GM15510 (cell line): ENCODE measurements around the gene OPTC.

Source experiments
- POLR2A ChIP-seq: IDR thresholded peaks from 3 replicates; pipeline ENCODE4 v1.6.1; 2011; ENCODE audit warnings: borderline replicate concordance; ENCODE audit not compliant: insufficient read length; ENCODE audit errors: extremely low read depth

The OPTC gene

DNA sequence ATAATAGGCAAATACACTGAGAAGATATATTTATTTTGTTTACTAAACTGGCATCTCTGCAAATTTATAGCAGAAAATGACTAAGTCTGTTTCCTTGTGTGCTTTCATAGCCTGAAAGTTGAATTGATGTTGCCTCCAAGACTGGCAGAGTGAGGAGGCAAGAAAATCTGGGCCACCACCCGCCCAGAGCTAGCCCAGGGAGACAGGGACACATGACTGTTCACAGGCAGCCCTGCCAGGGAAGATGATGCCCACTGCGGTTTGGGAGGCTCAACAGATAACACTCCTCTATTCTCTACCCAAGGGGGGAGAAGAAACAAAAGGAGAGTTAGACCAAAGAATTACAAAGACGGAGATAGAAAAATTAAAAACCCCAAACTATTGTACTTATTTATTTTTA, 37.1 kb downstream of the OPTC start:
- TF ChIP-seq POLR2A: no peak

DNA sequence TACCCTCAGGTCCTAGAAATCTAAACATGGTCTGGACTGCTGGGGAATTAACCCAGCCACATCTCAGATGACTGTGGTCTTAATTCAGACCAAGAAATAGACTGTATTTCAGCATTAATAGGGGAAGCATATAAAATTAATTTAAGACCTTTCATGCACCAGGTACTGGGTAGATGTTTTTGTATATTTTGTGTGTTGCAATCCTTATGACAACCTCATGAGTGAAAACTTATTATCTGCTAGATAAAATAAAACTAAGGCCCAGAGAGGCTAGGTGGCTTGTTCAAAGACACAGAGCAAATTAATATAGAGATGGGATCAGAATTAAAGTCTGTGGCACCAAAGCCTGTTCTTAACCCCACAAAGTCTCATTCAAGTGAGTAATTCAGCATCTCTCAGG, 40.1 kb downstream of the OPTC start:
- TF ChIP-seq POLR2A: no peak

DNA sequence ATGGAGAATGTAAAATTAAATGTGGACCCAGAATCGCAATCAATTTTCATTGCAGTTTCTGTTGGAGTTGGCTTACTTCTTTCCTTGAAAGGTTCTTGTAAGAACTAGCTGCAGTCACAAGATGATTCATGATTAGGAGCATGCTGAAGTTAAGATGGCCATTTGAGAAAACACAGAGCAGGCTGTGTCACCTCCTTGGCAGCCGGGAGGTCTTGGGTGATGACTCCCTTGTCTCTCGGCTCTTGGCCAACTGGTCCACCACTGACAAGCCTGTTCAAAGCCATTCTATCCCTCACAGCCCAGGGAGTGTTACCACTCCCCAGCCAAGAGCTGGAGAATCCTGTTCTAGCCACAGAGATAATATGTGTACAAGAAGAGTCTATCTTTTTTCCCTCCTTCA, 40.6 kb downstream of the OPTC start:
- TF ChIP-seq POLR2A: no peak

DNA sequence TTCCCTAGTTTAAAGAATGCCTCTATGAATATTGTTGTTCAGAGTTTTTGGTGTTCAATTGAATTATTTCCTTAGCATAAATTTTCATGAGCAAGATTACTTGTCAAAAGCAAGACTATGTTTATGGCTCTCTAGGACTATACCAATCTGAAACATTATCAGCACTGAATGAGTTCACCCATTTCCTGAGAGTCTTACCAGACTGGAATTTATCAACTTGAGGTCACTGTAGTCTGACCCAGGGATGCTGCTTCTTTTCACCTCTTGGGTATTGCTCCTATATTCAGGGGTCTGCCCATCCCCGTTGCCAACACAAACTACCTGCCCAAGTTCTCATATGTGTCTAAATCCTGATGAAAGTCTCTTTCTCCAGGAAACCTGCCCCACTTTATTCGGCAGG, 42.6 kb downstream of the OPTC start:
- TF ChIP-seq POLR2A: no peak

DNA sequence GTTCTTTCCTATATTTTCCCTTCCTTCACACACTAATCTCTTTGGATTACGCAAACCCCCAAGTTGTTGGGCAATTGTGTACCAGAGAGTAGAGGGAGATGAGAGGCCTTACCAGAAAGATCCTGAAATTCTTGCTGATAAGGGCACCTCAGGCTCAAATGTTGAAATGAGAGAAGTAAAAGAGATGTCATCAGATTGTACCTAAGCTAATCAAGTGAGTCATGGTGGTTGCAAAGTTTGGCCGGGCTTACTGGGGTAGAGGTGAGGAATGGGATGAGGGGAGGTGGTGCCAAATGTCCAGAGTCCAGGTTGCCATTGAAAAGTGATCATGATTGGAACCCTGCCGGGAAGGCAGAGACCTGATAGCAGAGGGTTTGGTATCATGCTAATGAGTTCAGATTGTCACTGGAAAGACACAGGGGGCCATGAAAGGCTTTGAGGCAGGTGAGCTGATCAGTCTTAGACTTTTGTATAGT, 43.1 kb downstream of the OPTC start:
- TF ChIP-seq POLR2A: no peak

DNA sequence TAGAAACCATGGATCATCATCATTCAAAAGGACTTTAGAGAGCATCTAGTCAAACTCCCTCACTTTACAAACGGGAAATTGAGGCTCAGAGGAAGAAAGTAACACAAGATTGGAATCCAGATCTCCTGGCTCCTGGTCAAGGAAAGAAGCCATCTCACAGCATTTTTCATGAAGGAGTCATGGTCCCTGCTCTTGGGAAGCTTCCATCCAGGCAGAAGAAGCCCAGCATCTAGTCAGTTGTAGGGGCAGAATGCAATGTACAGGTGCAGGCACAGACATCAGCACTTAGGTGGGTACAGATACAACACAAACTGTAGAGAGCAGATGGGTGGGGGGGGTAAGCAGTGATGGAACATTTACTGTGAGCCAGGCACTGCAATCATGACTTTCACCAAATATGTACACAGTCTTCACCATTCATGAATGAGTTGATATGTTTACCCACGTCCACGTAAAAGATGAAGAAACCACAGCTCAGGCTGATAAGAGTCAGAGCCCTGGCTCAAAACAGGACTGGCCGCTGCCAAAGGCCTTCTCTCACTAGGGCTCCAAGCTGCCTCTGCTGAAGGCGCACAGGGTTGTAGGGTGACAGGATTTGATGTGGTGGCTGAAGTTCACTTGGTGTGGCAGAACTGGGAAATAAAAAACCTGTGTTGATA, 44.0 kb downstream of the OPTC start:
- TF ChIP-seq POLR2A: no peak

DNA sequence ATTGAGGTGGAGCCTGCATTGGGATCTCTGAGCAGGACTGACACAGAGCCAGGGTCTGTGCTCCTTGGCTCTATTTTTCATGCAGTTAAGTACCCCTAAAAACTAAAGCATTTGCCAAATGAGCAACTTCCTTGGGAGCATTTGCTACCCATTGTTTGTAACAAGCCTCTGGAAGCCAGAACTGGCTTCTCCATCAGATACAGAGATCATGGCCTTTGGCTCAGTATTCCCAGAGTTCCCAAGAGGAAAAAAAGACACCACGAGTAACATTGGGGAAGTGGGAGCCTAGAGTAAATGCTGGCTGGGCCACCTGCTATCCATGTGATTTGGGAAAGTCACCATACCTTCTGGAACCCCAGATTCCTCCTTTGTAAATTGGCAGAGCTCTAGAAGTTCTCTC, 44.8 kb downstream of the OPTC start:
- no peak for TF ChIP-seq POLR2A

DNA sequence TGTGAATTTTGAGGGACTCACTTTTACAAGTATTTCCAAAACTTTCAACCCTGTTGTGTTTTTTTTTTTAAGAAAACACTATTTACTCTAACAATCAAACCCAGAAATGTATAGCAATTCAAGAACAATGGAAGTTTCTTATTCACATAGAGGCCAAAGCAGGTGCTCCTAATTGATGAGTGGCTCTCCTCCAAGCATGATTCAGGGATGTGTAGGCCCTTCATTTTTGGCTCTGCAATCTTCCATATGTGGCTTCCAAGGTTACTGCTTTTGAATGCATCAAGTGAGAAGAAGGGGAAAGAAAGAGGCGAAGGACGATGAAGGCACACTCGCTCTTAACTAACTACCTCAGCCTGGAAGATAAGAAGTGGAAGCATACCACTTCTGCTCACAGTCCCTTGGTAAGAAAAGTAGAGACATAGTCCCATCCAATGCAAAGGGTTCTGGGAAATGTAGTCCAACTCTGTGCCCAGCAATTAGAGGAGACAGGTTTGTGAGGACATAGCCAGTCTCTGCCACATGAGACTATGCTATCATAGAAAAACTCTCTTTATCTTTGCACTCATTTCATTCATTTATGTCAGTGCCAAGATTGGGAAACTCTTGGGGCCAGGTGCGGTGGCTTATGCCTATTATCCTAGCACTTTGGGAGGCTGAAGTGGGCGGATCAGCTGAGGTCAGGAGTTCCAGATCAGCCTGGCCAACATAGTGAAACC, 46.0 kb downstream of the OPTC start:
- TF ChIP-seq POLR2A: no peak

DNA sequence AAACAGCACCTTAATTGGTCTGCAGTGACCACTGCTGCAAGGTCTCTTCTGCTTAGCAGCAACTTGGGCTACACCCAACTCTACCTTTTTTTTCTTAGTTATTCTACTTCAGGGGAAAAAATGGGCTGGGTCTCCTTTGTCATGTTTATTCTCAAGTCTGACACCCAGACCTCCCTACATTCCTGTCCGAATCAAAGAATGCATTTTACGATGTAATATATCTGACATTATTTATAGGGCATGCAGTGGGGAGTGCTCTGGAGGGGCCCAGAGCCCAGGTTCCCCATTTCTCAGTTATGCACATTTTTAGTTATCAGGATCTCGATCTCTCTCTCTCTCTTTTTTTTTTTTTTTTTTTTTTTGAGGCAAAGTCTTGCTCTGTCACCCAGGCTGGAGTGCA, 50.5 kb downstream of the OPTC start:
- no peak for TF ChIP-seq POLR2A

DNA sequence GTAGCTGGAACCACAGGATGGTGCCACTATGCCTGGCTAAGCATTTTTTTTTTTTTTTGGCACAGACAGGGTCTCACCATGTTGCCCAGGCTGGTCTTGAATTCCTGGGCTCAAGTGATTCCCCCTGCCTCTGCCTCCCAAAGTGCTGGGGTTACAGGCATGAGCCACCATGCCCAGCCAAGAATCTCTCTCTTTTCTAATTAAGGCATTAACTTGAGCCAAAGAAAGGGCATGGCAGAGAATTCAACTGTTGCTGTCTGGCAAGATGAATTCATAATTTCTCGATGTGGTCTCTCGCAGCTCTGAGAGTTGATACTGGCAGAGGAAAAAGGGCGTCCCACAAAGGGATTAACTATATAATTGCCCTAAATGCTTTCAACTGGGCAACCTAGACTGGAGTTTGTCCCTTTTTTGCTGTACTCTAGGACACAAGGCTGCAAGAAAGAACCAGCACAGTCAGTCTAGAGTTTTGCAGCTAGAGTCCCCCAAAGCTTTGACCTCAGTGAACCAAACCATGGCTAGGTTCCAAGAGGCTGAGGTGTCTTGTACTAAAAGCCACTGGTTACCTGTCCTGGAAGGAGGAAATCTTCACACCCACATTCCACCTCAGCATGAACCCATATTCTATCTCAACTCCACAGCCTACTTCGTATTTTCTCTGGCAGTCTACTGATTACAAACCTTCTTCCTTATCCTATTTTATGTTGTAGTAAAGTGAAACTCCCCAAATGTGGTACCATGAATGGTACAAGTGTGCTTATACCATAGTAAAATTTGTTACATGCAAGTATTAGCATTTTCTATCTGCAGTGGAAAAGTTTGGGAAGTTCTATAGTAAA, 51.2 kb downstream of the OPTC start:
- no peak for TF ChIP-seq POLR2A

DNA sequence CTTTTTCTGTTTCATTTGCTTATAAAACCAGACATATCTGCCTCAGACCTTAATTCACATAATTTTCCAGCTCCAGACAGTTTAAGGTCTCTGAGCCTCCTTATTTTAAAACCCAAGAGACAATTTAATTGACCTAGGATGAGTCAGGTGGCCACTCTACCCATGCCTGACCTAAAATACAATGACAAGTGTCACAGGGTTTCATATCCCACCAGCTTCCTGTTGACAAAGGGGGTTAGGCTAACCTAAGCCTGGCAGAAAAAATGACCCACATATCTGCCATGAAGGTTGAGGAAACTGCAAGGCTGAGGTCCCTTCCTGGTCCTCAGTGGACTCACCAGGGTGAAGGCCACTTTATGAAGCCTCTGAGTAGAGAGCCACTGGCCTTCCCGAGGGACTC, 52.3 kb downstream of the OPTC start:
- no peak for TF ChIP-seq POLR2A

DNA sequence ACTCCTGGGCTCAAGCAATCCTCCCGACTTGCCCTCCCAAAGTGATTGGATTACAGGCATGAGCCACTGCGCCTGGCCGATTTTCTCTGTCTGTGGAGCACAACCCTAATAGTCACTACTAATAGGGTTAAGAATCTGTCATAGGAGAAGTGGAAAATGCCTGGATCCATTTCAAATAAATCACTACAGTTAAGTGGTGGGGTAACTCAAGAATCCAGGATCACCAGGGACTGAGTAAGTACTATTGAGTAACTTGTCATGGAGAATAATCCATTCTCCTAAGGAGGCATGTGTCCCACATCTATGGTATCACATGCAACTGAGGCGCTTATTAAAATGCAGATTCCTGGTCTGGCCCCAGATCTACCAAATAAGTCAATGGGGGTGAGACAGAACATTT, 53.2 kb downstream of the OPTC start:
- TF ChIP-seq POLR2A: no peak

DNA sequence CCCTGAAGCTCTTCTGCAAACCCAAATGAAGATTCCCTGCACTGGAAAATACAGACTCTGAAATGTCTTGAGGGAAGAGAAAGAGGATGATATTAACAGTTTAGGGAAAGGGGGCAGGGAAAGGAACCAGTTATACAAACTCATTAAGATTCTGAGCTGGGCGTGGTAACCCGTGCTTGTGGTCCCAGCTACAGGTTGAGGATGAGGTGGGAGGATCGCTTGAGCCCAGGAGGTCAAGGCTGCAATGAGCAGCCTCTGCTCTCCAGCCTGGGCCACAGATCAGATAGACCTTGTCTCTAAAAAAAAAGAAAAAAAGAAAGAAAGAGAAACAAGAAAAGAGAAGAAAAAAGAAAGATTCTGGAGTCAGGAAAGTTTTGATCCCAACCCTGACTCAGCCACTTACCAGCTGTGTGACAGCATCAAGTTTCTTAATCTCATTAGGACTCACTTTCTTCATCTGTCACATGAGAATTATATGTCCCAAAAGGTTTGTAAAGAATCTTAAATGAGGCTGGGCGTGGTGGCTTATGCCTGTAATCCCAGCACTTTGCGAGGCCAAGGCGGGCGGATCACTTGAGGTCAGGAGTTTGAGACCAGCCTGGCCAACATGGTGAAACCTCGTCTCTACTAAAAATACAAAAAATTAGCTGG, 53.9 kb downstream of the OPTC start:
- TF ChIP-seq POLR2A: no peak

DNA sequence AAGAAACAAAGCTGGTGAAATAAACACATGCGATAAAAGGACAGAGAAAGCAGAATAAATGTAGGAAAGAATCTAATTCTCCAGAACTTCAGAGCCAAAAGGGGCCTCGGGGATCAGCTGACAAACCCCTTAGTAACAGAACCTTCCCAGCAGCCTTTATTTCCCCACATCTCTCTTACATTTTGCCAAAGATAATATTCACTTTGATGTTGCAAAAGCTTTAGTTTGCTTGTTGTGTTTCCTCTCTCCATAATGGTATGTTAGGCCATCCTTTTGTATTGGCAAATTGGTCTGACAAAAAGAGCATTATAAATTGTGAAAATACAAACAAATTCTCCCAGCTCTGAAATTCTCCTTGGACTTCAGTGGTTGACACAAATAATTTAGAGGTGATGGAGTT, 54.9 kb downstream of the OPTC start:
- no peak for TF ChIP-seq POLR2A

DNA sequence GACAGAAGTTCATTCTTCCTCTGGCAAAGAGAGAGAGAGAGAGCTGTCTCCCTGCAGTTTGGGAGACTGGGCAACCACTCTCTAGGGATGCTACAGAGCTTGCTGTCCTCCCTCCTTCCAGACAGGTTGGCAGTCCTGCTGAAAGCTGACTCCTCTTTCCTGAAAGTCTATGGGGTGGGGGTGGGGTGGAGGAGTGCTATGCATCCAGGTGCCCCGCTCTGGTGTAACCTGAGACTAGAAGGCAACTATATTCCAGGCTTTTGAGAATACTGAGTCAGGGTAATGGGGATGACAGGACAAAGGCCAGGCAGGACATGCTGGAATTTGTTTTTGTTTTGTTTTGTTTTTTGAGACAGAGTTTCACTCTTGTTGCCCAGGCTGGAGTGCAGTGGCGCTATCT, 55.4 kb downstream of the OPTC start:
- TF ChIP-seq POLR2A: no peak
